Ammon's horn (tissue), 1 donor: ENCODE measurements around the gene DNASE1.
"Not testable (repeated sequence)": the region's sequence is repeated elsewhere in the genome, so short reads cannot be mapped to it uniquely, and the experiment has no call there.

Experiments
- DNase-seq: peaks from one replicate; pipeline ENCODE4 v3.0.0-alpha.2; 2016; ENCODE audit warnings: low spot score

Gene DNASE1

GRCh38 chr16:3654249-3654991 is at the start of gene DNASE1:
Gene DNASE1, plus strand, starts transcription at chr16:3654691. Its CDS starts 683 bp downstream, at chr16:3655374.
- DNase-seq: peak; percentile 36

GRCh38 chr16:3606441-3606840 is 48.0 kb upstream of the DNASE1 start:
- DNase-seq: peak; percentile 35

- no peak for DNase-seq
These were observed 47.3 kb upstream of the DNASE1 start for GRCh38 chr16:3607161-3607560.

- no peak for DNase-seq
These were observed 46.9 kb upstream of the DNASE1 start for GRCh38 chr16:3607634-3608033.

- DNase-seq: no peak
These were observed 46.4 kb upstream of the DNASE1 start for GRCh38 chr16:3608069-3608468.

- DNase-seq: not testable (repeated sequence)
These were observed 45.5 kb upstream of the DNASE1 start for GRCh38 chr16:3608976-3609375.

GRCh38 chr16:3609895-3610697 is 44.4 kb upstream of the DNASE1 start:
- no peak for DNase-seq

- no peak for DNase-seq
These were observed 43.8 kb upstream of the DNASE1 start for GRCh38 chr16:3610698-3611145.

- DNase-seq: peak; percentile 86
These were observed 43.1 kb upstream of the DNASE1 start, which contains the start of gene SLX4 for GRCh38 chr16:3611146-3611975. Gene SLX4, minus strand, starts transcription at chr16:3611606. Its CDS starts 2,642 bp downstream, at chr16:3608964.

- no peak for DNase-seq
These were observed 41.7 kb upstream of the DNASE1 start for GRCh38 chr16:3612510-3613466.

- no peak for DNase-seq
These were observed 35.7 kb upstream of the DNASE1 start for GRCh38 chr16:3618769-3619141.

- no peak for DNase-seq
These were observed 30.8 kb upstream of the DNASE1 start for GRCh38 chr16:3623642-3624041.

GRCh38 chr16:3625331-3625730 is 29.2 kb upstream of the DNASE1 start:
- DNase-seq: no peak

- no peak for DNase-seq
These were observed 28.4 kb upstream of the DNASE1 start for GRCh38 chr16:3625911-3626732.

- no peak for DNase-seq
These were observed 17.0 kb upstream of the DNASE1 start for GRCh38 chr16:3637371-3637923.

- no peak for DNase-seq
These were observed 15.4 kb upstream of the DNASE1 start for GRCh38 chr16:3638916-3639644.

GRCh38 chr16:3640207-3640606 is 14.3 kb upstream of the DNASE1 start:
- no peak for DNase-seq

GRCh38 chr16:3640632-3641501 is 13.6 kb upstream of the DNASE1 start:
- DNase-seq: no peak
